ENCODE data around the gene HTR6. TPM values are rescaled to one million over a fixed set of nuclear protein-coding genes. Genes with fewer than 3 reads are reported as not detected.

HTR6 gene
- total and polyA plus RNA-seq, 5 donors = not detected

DNA sequence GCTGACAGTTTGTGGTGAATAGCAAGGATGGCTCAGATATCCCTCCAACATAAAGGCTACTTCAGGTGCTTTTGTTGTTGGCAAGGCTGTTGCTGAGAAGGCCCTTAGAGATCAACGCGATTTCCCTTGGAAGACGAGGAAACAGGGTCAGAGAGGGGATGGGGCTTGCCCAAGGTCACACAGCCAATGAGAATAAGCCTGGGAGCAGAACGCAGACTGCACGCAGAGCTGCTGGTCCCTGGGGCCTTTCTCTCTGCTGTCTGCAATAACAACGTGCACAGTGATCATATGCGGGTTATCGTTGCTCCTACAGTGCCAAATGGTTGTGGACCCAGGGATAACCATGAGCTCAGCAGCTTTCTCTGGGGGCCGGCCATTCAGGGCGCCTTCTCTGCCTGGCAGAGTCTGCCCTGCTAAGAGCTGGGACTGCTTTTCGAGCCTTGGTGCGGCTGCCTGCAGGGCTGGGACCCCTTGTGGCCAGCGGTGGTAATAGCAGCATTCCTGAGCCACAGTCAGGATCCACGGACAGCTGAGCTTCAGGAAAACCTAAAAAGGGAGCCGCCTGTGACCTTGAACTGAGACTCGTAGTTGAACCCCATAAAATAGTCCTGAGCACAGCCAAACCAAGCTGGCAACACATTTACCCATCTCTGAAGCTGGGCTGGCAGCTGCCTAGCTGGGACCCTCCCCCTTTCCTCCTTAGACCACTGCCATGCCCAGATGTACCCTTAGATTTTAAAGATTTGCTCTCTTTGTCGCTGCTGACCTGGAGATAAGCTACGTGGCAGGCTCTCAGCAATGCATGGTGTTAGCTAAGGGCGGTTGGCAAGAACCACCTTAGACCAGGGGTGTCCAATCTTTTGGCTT, 39.8 kb downstream of the HTR6 start:
- H3K4me1 ChIP-seq (ENCODE audit: control insufficient read depth, insufficient read depth, low read length) = no peaks in the 10 kb centered on the region
- H3K27me3 ChIP-seq (ENCODE audit: control insufficient read depth, insufficient read depth) = no peaks in the 10 kb centered on the region
- ATAC-seq (peak; percentile 86 to 87), DNase-seq (peak; percentile 71 to 89 (median 86))
- H3K9me3 ChIP-seq (ENCODE audit: control insufficient read depth, low read length) = no peaks in the 10 kb centered on the region
- H3K27ac ChIP-seq (ENCODE audit: low read length) = no peak overlapping the region
- intact Hi-C loops (cut with DNase I) = loop anchor here (2.0 to 5.0 kb wide), 3 partner anchors 42 to 44 kb away; partner anchors contain the start of gene HTR6 (in 2 of the 4)
- 15% methylated on average over 19 of the region's 19 CpGs for WGBS
- no peak overlapping the region for H3K4me3 ChIP-seq (ENCODE audit: low read length)

DNA sequence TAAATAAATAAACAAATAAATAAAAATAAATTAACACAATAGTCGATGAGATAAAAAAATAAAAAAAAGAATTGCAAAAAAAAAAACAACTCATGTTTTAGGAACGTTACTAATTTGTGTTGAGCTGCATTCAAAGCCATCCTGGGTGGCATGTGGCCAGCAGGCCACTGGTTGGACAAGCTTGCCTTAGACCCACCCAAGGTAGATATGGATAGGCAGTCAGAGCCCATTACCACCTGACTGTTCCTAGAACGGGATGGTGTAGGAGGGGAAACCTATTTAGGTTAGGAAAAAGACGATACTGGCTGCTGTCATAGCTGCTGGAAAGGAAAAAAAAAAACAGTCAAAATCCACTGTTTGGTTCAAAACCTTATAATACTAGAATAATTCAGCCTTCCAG, 40.8 kb downstream of the HTR6 start:
- Histone ChIP-seq H3K27ac (ENCODE audit: low read length) (no peak overlapping the region), H3K27me3 (ENCODE audit: control insufficient read depth, insufficient read depth) (no peaks in the 10 kb centered on the region), H3K4me3 (ENCODE audit: low read length) (no peak overlapping the region), H3K4me1 (ENCODE audit: control insufficient read depth, insufficient read depth, low read length) (no peaks in the 10 kb centered on the region), H3K9me3 (ENCODE audit: control insufficient read depth, low read length) (no peaks in the 10 kb centered on the region)
- intact Hi-C loops (cut with DNase I) = loop anchor here in 2 of 4 donors (2.0 kb wide), 2 partner anchors 43 to 45 kb away; no protein-coding TSS in a partner anchor
- 85% methylated on average over 4 of the region's 4 CpGs for WGBS
- DNase-seq = no peak
- ATAC-seq = no peak

DNA sequence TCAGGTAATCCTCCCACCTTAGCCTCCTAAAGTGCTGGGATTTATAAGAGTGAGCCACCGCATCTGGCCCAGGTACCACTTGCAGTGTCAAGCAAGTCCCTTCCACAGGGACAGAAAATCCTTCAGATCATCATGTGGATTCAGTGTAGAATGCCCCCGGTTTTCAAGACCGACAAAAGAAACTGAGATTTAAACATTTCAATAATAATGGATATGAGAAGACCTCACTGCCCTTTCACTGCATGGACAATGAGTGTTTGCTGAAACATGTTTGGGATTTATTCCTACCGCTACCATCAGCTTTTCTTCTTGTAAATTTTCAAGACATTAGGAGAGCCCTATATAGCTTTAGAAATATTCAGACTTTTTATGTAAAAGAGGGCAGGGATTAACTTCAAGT, 41.5 kb downstream of the HTR6 start:
- Histone ChIP-seq H3K9me3 (ENCODE audit: control insufficient read depth, low read length) (no peaks in the 10 kb centered on the region), H3K27me3 (ENCODE audit: control insufficient read depth, insufficient read depth) (no peaks in the 10 kb centered on the region), H3K27ac (ENCODE audit: low read length) (no peak overlapping the region), H3K4me1 (ENCODE audit: control insufficient read depth, insufficient read depth, low read length) (no peaks in the 10 kb centered on the region), H3K4me3 (ENCODE audit: low read length) (no peak overlapping the region)
- ATAC-seq = no peak
- no peak for DNase-seq
- 95% methylated on average over 4 of the region's 4 CpGs for WGBS
- intact Hi-C loops (cut with DNase I) = no loop called here

- WGBS = 77% methylated on average over 8 of the region's 8 CpGs
- Histone ChIP-seq H3K27ac (ENCODE audit: low read length) (no peak overlapping the region), H3K27me3 (ENCODE audit: control insufficient read depth, insufficient read depth) (no peaks in the 10 kb centered on the region), H3K9me3 (ENCODE audit: control insufficient read depth, low read length) (no peaks in the 10 kb centered on the region), H3K4me1 (ENCODE audit: control insufficient read depth, insufficient read depth, low read length) (no peaks in the 10 kb centered on the region), H3K4me3 (ENCODE audit: low read length) (no peak overlapping the region)
- no peak for ATAC-seq
- DNase-seq = no peak
- intact Hi-C loops (cut with DNase I) = no loop called here
Observed at GRCh38 chr1:19708567-19709110, 44.0 kb downstream of the HTR6 start.

GRCh38 chr1:19709260-19709793, 44.7 kb downstream of the HTR6 start:
- Histone ChIP-seq H3K4me3 (ENCODE audit: low read length) (no peak overlapping the region), H3K9me3 (ENCODE audit: control insufficient read depth, low read length) (no peaks in the 10 kb centered on the region), H3K27me3 (ENCODE audit: control insufficient read depth, insufficient read depth) (no peaks in the 10 kb centered on the region), H3K27ac (ENCODE audit: low read length) (no peak overlapping the region), H3K4me1 (ENCODE audit: control insufficient read depth, insufficient read depth, low read length) (no peaks in the 10 kb centered on the region)
- ATAC-seq = no peak
- no peak for DNase-seq
- WGBS = 83% methylated on average over 4 of the region's 4 CpGs
- intact Hi-C loops (cut with DNase I) = no loop called here

GRCh38 chr1:19710825-19711611, 46.3 kb downstream of the HTR6 start:
- ATAC-seq = no peak
- Histone ChIP-seq H3K4me3 (ENCODE audit: low read length) (no peak overlapping the region), H3K27ac (ENCODE audit: low read length) (no peak overlapping the region), H3K4me1 (ENCODE audit: control insufficient read depth, insufficient read depth, low read length) (no peaks in the 10 kb centered on the region), H3K27me3 (ENCODE audit: control insufficient read depth, insufficient read depth) (no peaks in the 10 kb centered on the region), H3K9me3 (ENCODE audit: control insufficient read depth, low read length) (no peaks in the 10 kb centered on the region)
- intact Hi-C loops (cut with DNase I) = no loop called here
- WGBS = 86% methylated on average over 12 of the region's 12 CpGs
- no peak for DNase-seq

GRCh38 chr1:19712928-19713327, 48.3 kb downstream of the HTR6 start:
- DNase-seq (no peak), ATAC-seq (no peak)
- Histone ChIP-seq H3K4me3 (ENCODE audit: low read length) (no peak overlapping the region), H3K27me3 (ENCODE audit: control insufficient read depth, insufficient read depth) (no peaks in the 10 kb centered on the region), H3K27ac (ENCODE audit: low read length) (no peak overlapping the region), H3K9me3 (ENCODE audit: control insufficient read depth, low read length) (no peaks in the 10 kb centered on the region), H3K4me1 (ENCODE audit: control insufficient read depth, insufficient read depth, low read length) (no peaks in the 10 kb centered on the region)
- 64% methylated on average over 4 of the region's 4 CpGs for WGBS
- intact Hi-C loops (cut with DNase I) = no loop called here

DNA sequence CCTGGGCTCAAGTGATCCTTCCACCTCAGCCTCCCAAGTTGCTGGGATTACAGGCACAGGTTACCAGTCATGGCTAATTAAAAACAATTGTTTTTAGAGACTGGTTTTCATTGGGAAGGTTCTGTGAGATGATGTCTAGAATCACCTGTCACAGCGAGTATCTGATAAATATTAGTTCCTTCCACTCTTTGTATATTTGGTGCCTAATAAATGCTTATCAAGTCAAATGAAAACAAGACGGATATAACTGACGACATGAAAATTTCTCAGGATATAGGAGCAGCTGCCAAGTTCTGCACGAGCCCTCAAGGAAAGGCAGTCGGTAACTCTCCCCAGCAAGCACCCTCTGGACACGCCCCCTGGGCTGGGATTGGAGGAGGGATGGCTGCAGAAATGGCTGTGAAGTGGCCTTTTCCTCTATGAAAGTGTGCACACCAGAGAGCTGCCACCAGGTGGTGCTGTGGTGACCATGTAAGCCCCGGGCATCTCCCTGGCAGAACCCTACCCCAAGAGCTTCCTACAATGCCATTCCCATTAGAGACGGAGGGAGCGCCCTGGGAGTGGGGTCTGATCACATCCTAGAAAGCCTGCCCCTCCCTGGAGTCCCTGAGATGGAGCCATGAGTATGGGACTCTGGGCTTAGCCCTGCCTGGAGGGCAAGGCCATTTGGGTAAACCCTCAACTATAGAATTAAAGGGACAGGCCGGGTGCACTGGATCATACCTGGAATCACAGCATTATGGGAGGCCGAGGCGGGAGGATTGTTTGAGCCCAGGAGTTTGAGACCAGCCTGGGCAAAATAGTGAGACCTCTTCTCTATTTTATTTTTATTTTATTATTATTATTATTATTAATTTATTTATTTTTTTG, 50.9 kb downstream of the HTR6 start:
- 36% methylated on average over 12 of the region's 12 CpGs for WGBS
- Histone ChIP-seq H3K4me1 (ENCODE audit: control insufficient read depth, insufficient read depth, low read length) (no peaks in the 10 kb centered on the region), H3K27ac (ENCODE audit: low read length) (no peak overlapping the region), H3K9me3 (ENCODE audit: control insufficient read depth, low read length) (no peaks in the 10 kb centered on the region), H3K27me3 (ENCODE audit: control insufficient read depth, insufficient read depth) (no peaks in the 10 kb centered on the region), H3K4me3 (ENCODE audit: low read length) (no peak overlapping the region)
- intact Hi-C loops (cut with DNase I) = no loop called here
- ATAC-seq (peak; percentile 92 to 95), DNase-seq (peak; percentile 91 to 96 (median 91))

- DNase-seq = no peak
- intact Hi-C loops (cut with DNase I) = no loop called here
- H3K27me3 ChIP-seq (ENCODE audit: control insufficient read depth, insufficient read depth) = no peaks in the 10 kb centered on the region
Observed at GRCh38 chr1:19717467-19717866, 52.8 kb downstream of the HTR6 start.

DNA sequence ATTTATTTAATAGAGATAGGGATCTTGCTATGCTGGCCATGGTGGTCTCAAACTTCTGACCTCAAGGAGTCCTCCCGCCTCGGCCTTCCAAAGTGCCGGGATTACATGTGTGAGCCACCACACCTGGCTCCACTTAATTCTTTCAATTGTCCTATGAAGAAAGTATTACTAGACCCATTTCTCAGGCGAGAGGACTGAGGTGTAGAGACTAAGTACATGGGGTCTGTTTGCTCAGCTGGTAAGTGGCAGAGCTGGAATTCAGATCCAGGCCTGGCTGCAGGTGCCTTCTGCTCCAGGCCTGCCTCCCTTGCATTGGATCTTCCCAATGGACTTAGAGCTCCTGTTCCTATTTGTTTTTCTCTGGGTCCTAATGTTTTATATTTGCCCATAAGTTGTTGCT, 55.5 kb downstream of the HTR6 start:
- H3K4me1 ChIP-seq (ENCODE audit: control insufficient read depth, insufficient read depth, low read length) = no peaks in the 10 kb centered on the region
- no peaks in the 10 kb centered on the region for H3K27me3 ChIP-seq (ENCODE audit: control insufficient read depth, insufficient read depth)
- no peak for ATAC-seq
- H3K27ac ChIP-seq (ENCODE audit: low read length) = no peak overlapping the region
- 98% methylated on average over 4 of the region's 4 CpGs for WGBS
- no peak for DNase-seq
- H3K4me3 ChIP-seq (ENCODE audit: low read length) = no peak overlapping the region
- no peaks in the 10 kb centered on the region for H3K9me3 ChIP-seq (ENCODE audit: control insufficient read depth, low read length)
- intact Hi-C loops (cut with DNase I) = no loop called here

More at GRCh38 chr1:19717467-19717866, 52.8 kb downstream of the HTR6 start:
- H3K9me3 ChIP-seq (ENCODE audit: control insufficient read depth, low read length) = no peaks in the 10 kb centered on the region
- no peaks in the 10 kb centered on the region for H3K4me1 ChIP-seq (ENCODE audit: control insufficient read depth, insufficient read depth, low read length)
- WGBS = 82% methylated on average over 6 of the region's 6 CpGs
- ATAC-seq = no peak
- H3K27ac ChIP-seq (ENCODE audit: low read length) = no peak overlapping the region
- no peak overlapping the region for H3K4me3 ChIP-seq (ENCODE audit: low read length)

Data from right cardiac atrium (tissue), 5 donors.